Activated T-helper 2 cell treated with anti-CD3 and anti-CD28 coated beads, Interferon-gamma antibody, Interleukin-2, Interleukin-4, amounts not matched to agents 10 μg/mL and 5 μg/mL and 100 μg/mL, durations not matched to agents 14 hours and 24 hours and 36 hours (primary cell): ENCODE measurements around the gene VRK1. TPM values are rescaled to one million over a fixed set of nuclear protein-coding genes. Genes with fewer than 3 reads are reported as not detected.

Source experiments
- DNase-seq: peaks from one replicate; pipeline ENCODE4 v3.0.0; 2021; ENCODE audit warnings: low spot score
- H3K27ac Mint-ChIP-seq: one replicate; pipeline ENCODE4 v1.8.0; 2021; ENCODE audit warnings: mixed read lengths
- H3K27me3 Mint-ChIP-seq: one replicate; pipeline ENCODE4 v1.8.0; 2021; ENCODE audit warnings: low read depth, mixed read lengths
- H3K36me3 Mint-ChIP-seq: one replicate; pipeline ENCODE4 v1.8.0; 2021; ENCODE audit warnings: low read depth, mixed read lengths
- H3K4me1 Mint-ChIP-seq: one replicate; pipeline ENCODE4 v1.8.0; 2021; ENCODE audit warnings: low read depth, mixed read lengths
- H3K4me3 Mint-ChIP-seq: one replicate; pipeline ENCODE4 v1.8.0; 2021; ENCODE audit warnings: low read depth, mild to moderate bottlenecking, moderate library complexity, mixed read lengths
- H3K9me3 Mint-ChIP-seq: one replicate; pipeline ENCODE4 v1.8.0; 2021; ENCODE audit warnings: mixed read lengths
- intact Hi-C: fragments of 100-400 bp; cut with micrococcal nuclease; formaldehyde crosslinking; loops from one replicate; pipeline ENCODE4 v1.15.1; 2023
- total RNA-seq: library from RNA; stranded (reverse); gene quantifications from 2 replicates; pipeline ENCODE4 v1.2.3, GENCODE V29; 2022

Gene VRK1
- total RNA-seq, 1 donor from 2014 or later: 67.8 TPM

DNA sequence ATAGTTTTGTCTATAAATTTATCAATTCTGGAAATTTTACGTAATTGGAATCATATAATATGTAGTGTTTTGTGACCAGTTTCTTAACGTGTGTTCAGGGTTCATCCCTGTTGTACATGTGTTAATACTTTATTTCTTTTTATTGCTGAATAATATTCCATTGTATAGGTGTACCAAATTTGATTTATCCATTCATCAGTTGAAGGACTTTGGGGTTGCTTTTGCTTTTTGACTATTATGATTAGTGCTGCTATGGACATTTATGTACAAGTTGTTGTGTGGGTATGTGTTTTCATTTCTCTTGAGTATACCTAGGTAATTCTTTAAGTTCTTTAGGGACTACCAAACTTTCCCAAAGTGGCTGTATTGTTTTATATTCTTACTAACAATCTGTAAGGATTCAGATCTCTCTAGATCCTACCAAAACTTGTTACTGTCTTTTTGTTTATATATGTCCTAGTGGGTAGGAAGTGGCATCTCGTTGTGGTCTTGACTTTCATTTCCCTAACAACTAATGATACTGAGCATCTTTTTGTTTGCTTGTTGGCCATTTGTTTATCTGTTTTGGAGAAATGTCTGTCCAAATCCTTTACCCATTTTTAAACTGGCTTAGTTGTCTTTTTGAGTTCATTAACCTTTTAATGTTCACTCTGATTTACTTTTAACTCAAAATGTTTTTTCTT lies 14.9 kb downstream of the VRK1 start:
- Mint-ChIP-seq H3K27me3 (no peaks in the 10 kb centered on the region), H3K27ac (no peak overlapping the region), H3K4me1 (peaks cover 35% of the 10 kb centered on the region), H3K4me3 (no peak overlapping the region), H3K9me3 (no peaks in the 10 kb centered on the region), H3K36me3 (peaks cover 25% of the 10 kb centered on the region)
- intact Hi-C loops: no loop called here
- DNase-seq: no peak

DNA sequence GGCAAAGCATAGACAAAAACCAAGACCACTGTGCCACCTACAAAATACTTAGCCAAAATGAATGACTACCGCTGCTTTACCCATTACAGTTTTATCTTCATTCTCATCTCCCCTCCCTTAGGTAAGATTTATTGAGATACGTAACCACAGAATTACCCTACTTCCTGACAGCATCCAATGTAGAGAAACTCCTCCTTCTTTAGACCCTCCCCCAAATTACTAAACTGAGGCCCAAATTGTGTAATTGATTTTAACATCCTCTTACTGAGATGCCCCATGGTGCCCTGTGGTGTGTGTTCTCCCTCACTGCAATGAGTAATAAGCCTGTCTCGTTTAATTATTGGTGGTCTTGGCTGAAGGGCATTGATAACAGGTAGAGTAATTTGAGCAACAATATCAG lies 19.1 kb downstream of the VRK1 start:
- H3K27ac Mint-ChIP-seq: no peak overlapping the region
- H3K27me3 Mint-ChIP-seq: no peaks in the 10 kb centered on the region
- H3K4me1 Mint-ChIP-seq: peaks cover 37% of the 10 kb centered on the region
- DNase-seq: no peak
- H3K9me3 Mint-ChIP-seq: no peaks in the 10 kb centered on the region
- peaks cover 24% of the 10 kb centered on the region for H3K36me3 Mint-ChIP-seq
- no peak overlapping the region for H3K4me3 Mint-ChIP-seq
- intact Hi-C loops: no loop called here

DNA sequence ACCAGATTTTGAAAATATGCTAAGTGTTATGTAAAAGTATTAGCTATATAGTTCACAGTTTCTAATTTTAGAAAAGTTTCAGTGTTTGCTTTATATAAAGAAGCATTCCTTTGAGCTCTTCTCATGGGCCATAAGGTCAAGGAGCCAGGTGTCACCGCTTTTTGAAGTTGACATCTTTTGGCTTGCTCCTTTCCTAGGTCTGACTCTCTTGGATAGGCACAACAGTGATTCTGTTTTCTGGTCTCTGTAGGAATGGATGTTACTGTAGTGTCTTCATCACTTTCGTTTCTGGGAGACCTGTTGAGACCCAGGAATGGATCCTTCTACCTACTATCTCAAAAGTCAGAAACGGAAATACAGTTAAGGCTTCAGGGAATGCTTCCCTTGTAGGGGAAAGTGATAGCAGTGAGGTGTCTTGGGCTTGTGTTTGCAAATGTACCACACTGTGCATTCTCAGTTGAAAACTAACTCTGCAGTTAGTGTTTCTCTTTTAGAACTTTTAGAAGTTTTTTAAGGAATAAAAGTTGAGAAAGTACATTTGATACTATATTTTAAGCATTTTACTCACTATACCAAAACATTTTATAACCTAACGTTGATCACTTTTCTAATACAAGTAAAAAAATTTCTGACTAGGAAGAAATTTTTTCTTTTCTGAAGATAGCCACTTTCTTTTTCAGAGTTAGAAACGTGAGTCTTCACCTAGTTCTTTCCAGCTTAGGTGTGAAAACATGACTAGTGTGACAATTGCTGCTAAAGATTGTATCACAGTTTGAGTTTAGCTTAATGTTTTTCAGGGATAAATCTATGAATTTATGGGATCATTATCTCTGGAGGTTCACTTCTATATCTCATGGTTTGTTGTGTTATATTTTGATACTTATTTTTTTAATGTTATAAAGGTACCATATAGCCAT lies 20.8 kb downstream of the VRK1 start:
- DNase-seq: no peak
- no peak overlapping the region for H3K4me3 Mint-ChIP-seq
- H3K27me3 Mint-ChIP-seq: no peaks in the 10 kb centered on the region
- intact Hi-C loops: no loop called here
- H3K36me3 Mint-ChIP-seq: peaks cover 28% of the 10 kb centered on the region
- H3K4me1 Mint-ChIP-seq: peaks cover 24% of the 10 kb centered on the region
- no peak overlapping the region for H3K27ac Mint-ChIP-seq
- no peaks in the 10 kb centered on the region for H3K9me3 Mint-ChIP-seq

DNA sequence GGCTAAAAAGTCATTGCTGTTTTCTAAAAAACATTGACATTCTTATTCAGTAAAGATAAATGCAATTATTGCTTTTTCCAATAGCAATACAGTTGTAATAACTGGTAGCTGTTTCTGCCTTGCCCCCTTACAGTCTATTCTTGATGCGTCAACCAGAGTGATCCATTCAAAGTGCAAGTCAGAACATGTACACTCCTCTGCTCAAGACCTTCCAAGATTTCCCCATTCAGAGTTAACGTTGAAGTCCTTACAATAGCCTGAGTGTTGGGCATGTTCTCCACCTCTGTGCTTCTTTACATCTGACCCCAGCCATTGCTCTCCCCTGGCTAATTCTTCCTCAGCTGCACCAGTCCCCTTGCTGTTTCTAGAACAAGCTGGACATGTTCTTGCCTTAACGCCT lies 24.3 kb downstream of the VRK1 start:
- Mint-ChIP-seq H3K9me3 (peaks cover 6% of the 10 kb centered on the region), H3K27ac (no peak overlapping the region), H3K27me3 (no peaks in the 10 kb centered on the region), H3K4me3 (no peak overlapping the region), H3K4me1 (peaks cover 23% of the 10 kb centered on the region), H3K36me3 (peaks cover 36% of the 10 kb centered on the region)
- intact Hi-C loops: no loop called here
- DNase-seq: no peak

DNA sequence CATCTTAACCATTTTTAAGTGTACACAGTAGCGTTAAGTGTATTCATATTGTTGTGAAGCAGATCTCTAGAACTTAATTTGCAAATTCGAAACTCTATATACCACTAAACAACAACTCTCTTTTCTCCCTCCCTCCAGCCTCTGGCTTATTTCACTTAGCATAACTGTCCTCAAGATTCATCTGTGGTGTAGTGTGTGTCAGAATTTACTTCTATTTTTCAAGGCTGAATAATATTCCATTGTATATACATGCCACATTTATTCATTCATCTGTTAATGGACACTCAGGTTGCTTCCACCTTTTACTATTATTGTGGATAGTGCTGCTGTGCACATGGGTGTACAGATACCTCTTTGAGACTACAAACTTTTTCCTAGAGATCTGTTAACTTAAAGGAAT lies 26.5 kb downstream of the VRK1 start:
- H3K4me3 Mint-ChIP-seq: no peak overlapping the region
- H3K27ac Mint-ChIP-seq: no peak overlapping the region
- H3K9me3 Mint-ChIP-seq: peaks cover 15% of the 10 kb centered on the region
- intact Hi-C loops: no loop called here
- peaks cover 16% of the 10 kb centered on the region for H3K4me1 Mint-ChIP-seq
- H3K27me3 Mint-ChIP-seq: no peaks in the 10 kb centered on the region
- DNase-seq: no peak
- peaks cover 52% of the 10 kb centered on the region for H3K36me3 Mint-ChIP-seq

DNA sequence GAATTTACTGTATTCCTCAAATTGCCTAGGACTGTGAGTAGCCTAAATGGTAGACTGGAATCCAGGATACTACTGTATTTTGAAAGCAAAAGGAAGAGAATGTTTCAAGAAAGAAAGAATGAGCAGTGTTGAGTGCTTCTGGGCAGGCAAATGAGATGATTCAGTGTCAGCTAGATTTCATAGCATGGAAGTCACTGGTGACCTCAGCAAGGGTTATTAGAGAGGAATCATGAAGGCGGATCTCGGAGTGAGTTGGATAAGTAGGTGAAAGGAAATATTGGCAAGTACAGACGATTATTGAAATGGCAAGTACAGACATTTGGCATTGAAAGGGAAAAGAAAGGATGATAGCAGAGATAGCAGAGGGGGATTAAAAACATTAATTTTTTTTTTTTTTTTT lies 27.1 kb downstream of the VRK1 start:
- Mint-ChIP-seq H3K36me3 (peaks cover 55% of the 10 kb centered on the region), H3K27me3 (no peaks in the 10 kb centered on the region), H3K9me3 (peaks cover 20% of the 10 kb centered on the region), H3K27ac (no peak overlapping the region), H3K4me1 (peaks cover 16% of the 10 kb centered on the region), H3K4me3 (no peak overlapping the region)
- DNase-seq: no peak
- intact Hi-C loops: no loop called here

DNA sequence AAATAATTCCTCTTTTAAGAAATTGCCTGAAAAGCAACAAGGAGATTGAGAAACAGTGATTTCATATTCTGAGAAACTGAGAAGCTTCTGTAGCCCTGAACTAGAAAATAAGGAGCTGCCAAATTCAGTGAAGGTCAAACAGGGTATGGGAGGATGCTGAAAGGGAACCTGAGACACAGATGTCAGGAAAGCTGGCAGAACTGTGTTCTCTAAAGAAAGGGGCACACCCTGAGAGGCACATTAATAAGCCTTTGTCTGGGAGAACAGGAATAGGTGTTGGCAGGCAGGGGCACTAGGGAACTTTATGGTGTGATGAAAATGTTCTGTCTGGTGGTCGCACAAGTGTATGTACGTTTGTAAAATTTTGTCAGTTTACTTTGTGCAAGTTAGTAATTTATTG lies 29.6 kb downstream of the VRK1 start:
- intact Hi-C loops: no loop called here
- no peak overlapping the region for H3K27ac Mint-ChIP-seq
- DNase-seq: no peak
- no peaks in the 10 kb centered on the region for H3K27me3 Mint-ChIP-seq
- H3K9me3 Mint-ChIP-seq: peaks cover 36% of the 10 kb centered on the region
- H3K36me3 Mint-ChIP-seq: peaks cover 58% of the 10 kb centered on the region
- H3K4me3 Mint-ChIP-seq: no peak overlapping the region
- H3K4me1 Mint-ChIP-seq: peaks cover 22% of the 10 kb centered on the region

DNA sequence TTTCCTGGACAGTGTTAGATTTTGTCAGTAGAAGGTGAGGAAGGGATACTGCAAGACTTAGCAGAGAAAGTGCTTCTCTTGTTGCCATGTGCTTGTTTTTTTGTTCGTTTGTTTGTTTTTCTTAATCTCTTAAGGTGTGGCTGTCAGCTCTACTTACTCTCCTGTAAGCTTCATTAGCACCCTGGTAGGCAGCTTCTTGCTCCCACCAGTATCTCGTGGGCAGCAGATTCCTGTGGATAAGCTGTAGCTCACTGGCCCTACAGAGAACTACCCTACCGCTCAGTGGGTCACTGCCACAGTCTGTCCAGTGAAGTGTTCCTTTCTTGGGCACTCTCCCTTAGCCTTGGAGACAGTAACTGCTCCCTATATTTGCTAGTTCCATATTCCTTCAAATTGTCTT lies 30.1 kb downstream of the VRK1 start:
- H3K27me3 Mint-ChIP-seq: no peaks in the 10 kb centered on the region
- H3K36me3 Mint-ChIP-seq: peaks cover 59% of the 10 kb centered on the region
- no peak overlapping the region for H3K4me3 Mint-ChIP-seq
- H3K9me3 Mint-ChIP-seq: peaks cover 36% of the 10 kb centered on the region
- H3K27ac Mint-ChIP-seq: no peak overlapping the region
- H3K4me1 Mint-ChIP-seq: peaks cover 22% of the 10 kb centered on the region
- intact Hi-C loops: no loop called here
- no peak for DNase-seq

DNA sequence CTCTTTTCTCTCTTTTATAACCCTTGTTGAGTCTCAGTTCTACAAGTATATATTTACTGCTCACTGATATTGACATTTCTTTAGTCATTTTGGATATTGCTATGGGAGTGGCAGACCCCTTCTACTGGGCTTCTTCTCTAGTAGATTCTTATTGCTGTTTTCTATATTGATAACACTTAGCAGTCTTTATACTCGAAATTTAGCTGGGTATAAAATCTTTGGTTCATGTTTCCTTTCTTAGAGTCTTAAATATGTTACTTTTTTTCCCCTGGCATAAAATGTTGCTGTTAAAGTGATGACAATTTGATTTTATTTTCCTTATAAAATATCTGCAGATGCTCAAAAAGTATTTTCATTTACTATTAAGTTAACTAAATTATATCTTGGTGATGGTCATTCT lies 32.6 kb downstream of the VRK1 start:
- peaks cover 18% of the 10 kb centered on the region for H3K4me1 Mint-ChIP-seq
- DNase-seq: no peak
- H3K27ac Mint-ChIP-seq: no peak overlapping the region
- H3K36me3 Mint-ChIP-seq: peaks cover 61% of the 10 kb centered on the region
- no peaks in the 10 kb centered on the region for H3K27me3 Mint-ChIP-seq
- H3K4me3 Mint-ChIP-seq: no peak overlapping the region
- intact Hi-C loops: no loop called here
- peaks cover 31% of the 10 kb centered on the region for H3K9me3 Mint-ChIP-seq

DNA sequence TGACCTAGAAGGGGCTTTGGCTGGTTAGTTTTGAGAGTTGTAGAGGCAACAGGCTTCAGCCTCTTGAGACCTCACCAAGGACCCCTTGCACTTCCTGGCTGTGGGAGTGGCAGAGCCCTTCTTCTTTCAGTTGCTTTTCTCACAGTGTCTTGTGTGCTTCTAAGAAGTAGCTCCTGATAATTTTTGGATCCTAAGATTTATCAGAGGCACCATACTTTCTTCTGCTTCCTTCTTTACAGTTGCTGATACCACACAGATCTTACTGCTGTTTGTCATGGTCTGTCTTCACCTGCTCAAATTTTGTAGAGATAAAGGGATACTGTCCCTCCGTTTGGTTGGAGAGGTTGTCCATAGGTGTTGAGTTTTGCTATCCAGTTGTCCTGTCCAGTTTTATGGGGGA lies 33.8 kb downstream of the VRK1 start:
- Mint-ChIP-seq H3K9me3 (peaks cover 31% of the 10 kb centered on the region), H3K36me3 (peaks cover 71% of the 10 kb centered on the region), H3K4me1 (peaks cover 11% of the 10 kb centered on the region), H3K4me3 (no peak overlapping the region), H3K27me3 (no peaks in the 10 kb centered on the region), H3K27ac (no peak overlapping the region)
- no peak for DNase-seq
- intact Hi-C loops: no loop called here

DNA sequence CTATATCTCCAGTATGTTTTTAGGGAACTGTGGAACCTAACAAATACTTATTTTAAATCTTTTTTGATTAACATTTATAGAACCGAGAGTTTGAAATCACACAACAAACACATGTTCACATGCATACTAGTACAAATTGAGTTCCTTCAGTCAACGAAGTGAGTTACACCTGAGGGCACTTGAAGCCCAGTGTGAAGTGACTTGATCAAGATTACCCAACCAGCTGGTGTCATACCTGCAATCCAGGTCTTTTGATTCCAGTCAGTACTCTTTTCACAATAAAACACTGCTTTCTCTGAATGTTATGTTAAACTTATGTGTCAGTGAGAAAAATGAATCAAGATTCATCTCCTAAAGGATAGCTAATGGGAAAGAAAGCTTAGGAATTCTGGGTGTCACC lies 35.2 kb downstream of the VRK1 start:
- peaks cover 11% of the 10 kb centered on the region for H3K4me1 Mint-ChIP-seq
- intact Hi-C loops: no loop called here
- H3K27ac Mint-ChIP-seq: no peak overlapping the region
- no peak for DNase-seq
- H3K27me3 Mint-ChIP-seq: no peaks in the 10 kb centered on the region
- H3K36me3 Mint-ChIP-seq: peaks cover 76% of the 10 kb centered on the region
- no peak overlapping the region for H3K4me3 Mint-ChIP-seq
- H3K9me3 Mint-ChIP-seq: peaks cover 31% of the 10 kb centered on the region

DNA sequence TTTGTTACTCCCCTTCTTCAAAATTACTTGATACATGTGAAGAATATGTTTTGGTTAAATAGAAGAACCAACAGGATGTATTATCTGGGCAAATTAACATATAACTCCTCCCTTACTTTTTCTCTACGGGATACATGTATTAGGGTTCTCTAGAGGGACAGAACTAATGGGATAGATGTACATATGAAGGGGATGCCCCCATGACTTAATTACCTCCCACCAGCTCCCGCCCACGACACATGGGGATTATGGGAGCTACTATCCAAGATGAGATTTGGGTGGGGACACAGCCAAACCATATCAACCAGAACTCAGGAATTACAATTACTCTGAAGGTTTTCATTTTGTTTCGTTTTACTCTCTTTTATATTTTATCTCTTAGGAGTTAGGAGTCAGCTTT lies 41.3 kb downstream of the VRK1 start:
- peaks cover 72% of the 10 kb centered on the region for H3K36me3 Mint-ChIP-seq
- H3K4me1 Mint-ChIP-seq: peaks cover 8% of the 10 kb centered on the region
- no peaks in the 10 kb centered on the region for H3K27me3 Mint-ChIP-seq
- H3K9me3 Mint-ChIP-seq: peaks cover 2% of the 10 kb centered on the region
- H3K27ac Mint-ChIP-seq: no peak overlapping the region
- intact Hi-C loops: no loop called here
- no peak overlapping the region for H3K4me3 Mint-ChIP-seq
- DNase-seq: no peak

DNA sequence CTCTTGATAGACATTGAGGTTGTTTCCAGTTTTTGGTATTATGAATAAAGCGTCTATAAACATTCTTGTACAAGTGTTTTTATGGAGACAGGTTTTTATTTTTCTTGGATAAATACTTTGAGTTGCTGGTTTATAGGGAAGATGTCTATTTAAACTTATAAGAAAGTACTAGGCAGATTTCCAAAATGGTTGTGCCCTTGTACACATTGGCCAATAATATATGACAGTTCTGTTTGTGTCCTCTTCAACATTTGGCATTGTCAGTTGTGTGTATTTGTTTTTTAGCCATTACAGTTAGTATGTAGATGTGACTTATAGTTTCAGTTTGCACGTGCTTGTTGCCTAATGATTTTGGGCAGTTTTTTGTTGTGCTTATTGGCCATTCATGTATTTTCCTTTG lies 42.1 kb downstream of the VRK1 start:
- Mint-ChIP-seq H3K4me1 (peaks cover 8% of the 10 kb centered on the region), H3K9me3 (peaks cover 2% of the 10 kb centered on the region), H3K27ac (no peak overlapping the region), H3K27me3 (no peaks in the 10 kb centered on the region), H3K36me3 (peaks cover 67% of the 10 kb centered on the region), H3K4me3 (no peak overlapping the region)
- DNase-seq: no peak
- intact Hi-C loops: no loop called here
